ENCODE results near the gene CACNA2D2.

- TF ChIP-seq POLR2A (IDR thresholded peaks at IDR 0.05) (no peak), CTCF (IDR thresholded peaks at IDR 0.05) (no peak)
These were observed 22.6 kb upstream of the CACNA2D2 start for GRCh38 chr3:50525987-50526386.

Measured in adrenal gland (tissue), 5 donors.